HepG2 (cell line): ENCODE data around the gene ZNF213. TPM values are rescaled to one million over a fixed set of nuclear protein-coding genes. Genes with fewer than 3 reads are reported as not detected.

ENCODE experiments used
- CSRNP2 ChIP-seq: sonication (generic); formaldehyde crosslinking; conservative IDR thresholded peaks from 2 replicates; pipeline ENCODE4 v1.8.0; 2022; ENCODE audit warnings: low read depth, missing genetic modification reagents
- HMGXB4 ChIP-seq, 2 experiments: sonication (generic) in 1 of 2; formaldehyde crosslinking in 1 of 2; IDR thresholded peaks; 2 replicates each; pipeline versions ENCODE4 v1.4.0 to v1.6.1; 2018 to 2020; ENCODE audit warnings: missing genetic modification reagents in 2 of 2, borderline replicate concordance in 1 of 2, low read depth in 1 of 2, mild to moderate bottlenecking in 1 of 2, missing biosample characterization in 1 of 2
- HOXA3 ChIP-seq: sonication (generic); formaldehyde crosslinking; IDR thresholded peaks from 2 replicates; pipeline ENCODE4 v1.5.0; 2020; ENCODE audit warnings: missing genetic modification reagents
- HOXA5 ChIP-seq: sonication (generic); formaldehyde crosslinking; IDR thresholded peaks from 2 replicates; pipeline ENCODE4 v1.4.0; 2020; ENCODE audit warnings: missing genetic modification reagents
- JUN ChIP-seq: sonication (generic); formaldehyde crosslinking; IDR thresholded peaks from 2 replicates; pipeline ENCODE4 v1.4.0; 2020; ENCODE audit warnings: mild to moderate bottlenecking, missing genetic modification reagents
- NFKB2 ChIP-seq: sonication (generic); formaldehyde crosslinking; IDR thresholded peaks from 2 replicates; pipeline ENCODE4 v1.4.0; 2020; ENCODE audit warnings: missing genetic modification reagents, borderline replicate concordance
- PAXIP1 ChIP-seq: sonication (generic); formaldehyde crosslinking; conservative IDR thresholded peaks from 2 replicates; pipeline ENCODE4 v1.4.0; 2020; ENCODE audit warnings: mild to moderate bottlenecking, missing genetic modification reagents, moderate library complexity
- TEAD2 ChIP-seq: sonication (generic); formaldehyde crosslinking; IDR thresholded peaks from 2 replicates; pipeline ENCODE4 v1.9.0; 2021; ENCODE audit warnings: missing genetic modification reagents
- THAP7 ChIP-seq: sonication (generic); formaldehyde crosslinking; IDR thresholded peaks from 2 replicates; pipeline ENCODE4 v1.8.1; 2023; ENCODE audit warnings: mild to moderate bottlenecking, missing genetic modification reagents
- ZBTB3 ChIP-seq: sonication (generic); formaldehyde crosslinking; IDR thresholded peaks from 2 replicates; pipeline ENCODE4 v1.4.0; 2020; ENCODE audit warnings: low read depth, mild to moderate bottlenecking, moderate library complexity, missing genetic modification reagents, borderline replicate concordance
- ZNF12 ChIP-seq: sonication (generic); formaldehyde crosslinking; IDR thresholded peaks from 2 replicates; pipeline ENCODE4 v1.5.0; 2020; ENCODE audit warnings: missing genetic modification reagents
- ZNF512B ChIP-seq: sonication (generic); formaldehyde crosslinking; IDR thresholded peaks from 2 replicates; pipeline ENCODE4 v1.5.1; 2020; ENCODE audit warnings: missing genetic modification reagents, mild to moderate bottlenecking, borderline replicate concordance
- ZNF562 ChIP-seq: sonication (generic); formaldehyde crosslinking; IDR thresholded peaks from 2 replicates; pipeline ENCODE4 v1.8.0; 2022; ENCODE audit warnings: missing genetic modification reagents, borderline replicate concordance
- polyA plus RNA-seq, 8 experiments: library from polyadenylated mRNA; depleted of rRNA in 3 of 8; stranded (reverse) in 7 of 8; unstranded in 1 of 8; fragments of >200 nt; fragmentation: Illumina TruSeq in 4 of 8; extraction: Trizol in 4 of 8; gene quantifications; 2 replicates each; pipeline versions ENCODE4 v1.2.1 to v1.2.3, GENCODE V29; 2011 to 2016; ENCODE audit warnings: low read depth in 4 of 8, missing spikeins in 1 of 8, mixed read lengths in 1 of 8; ENCODE audit not compliant: insufficient read depth in 1 of 8
- total RNA-seq, 5 experiments: library from RNA; depleted of rRNA; stranded (reverse); fragments of >200 nt; fragmentation: Illumina TruSeq; extraction: Trizol; gene quantifications; 2 replicates each; pipeline ENCODE4 v1.2.3, GENCODE V29; 2016; ENCODE audit warnings: low read depth in 1 of 5

Gene ZNF213
- total and polyA plus RNA-seq, 2 of the 13 experiments (the other 11 are each of a cell fraction or from before 2014, with no cell fraction given), result 0.59 to 0.97 TPM

- TF ChIP-seq ZNF512B (CRISPR knock-in tag) (0 out of 2 replicates have a peak, but pooled peaks have one; percentile 63), HMGXB4 (CRISPR knock-in tag; IDR thresholded peaks at IDR 0.05; ENCODE audit: borderline replicate concordance in 1 of 2, low read depth in 1 of 2) (peak; percentile 91 to 96), ZNF12 (CRISPR knock-in tag) (no peak), ZNF562 (no peak), TEAD2 (no peak), ZBTB3 (CRISPR knock-in tag) (no peak), CSRNP2 (no peak), HOXA3 (CRISPR knock-in tag) (peak; percentile 79), PAXIP1 (CRISPR knock-in tag) (no peak; the same call in 1 of the 2 replicates), NFKB2 (CRISPR knock-in tag) (peak; percentile 34; the same call in 1 of the 2 replicates), JUN (CRISPR knock-in tag) (no peak), THAP7 (CRISPR knock-in tag) (peak; percentile 81; the same call in 1 of the 2 replicates), HOXA5 (CRISPR knock-in tag) (peak; percentile 12; the same call in 1 of the 2 replicates)
Measured at GRCh38 chr16:3158510-3159314, 23.9 kb downstream of the ZNF213 start (continued).
